Fibroblast of lung (primary cell): ENCODE measurements around the gene NMU. TPM values are rescaled to one million over a fixed set of nuclear protein-coding genes. Genes with fewer than 3 reads are reported as not detected.
A peak's percentile ranks its signal among the peaks of the same experiment; 100 is the strongest.

Experiments
- DNase-seq, 2 donors: peaks; one replicate each; pipeline versions ENCODE4 v3.0.0 to v3.0.0-alpha.2; 2010; ENCODE audit warnings: low read depth in 2 of 2
- H2AFZ ChIP-seq: 2 replicates; pipeline ENCODE4 v1.5.1; 2012; ENCODE audit warnings: low read length, control low read depth, inconsistent platforms
- H3K27ac ChIP-seq: 2 replicates; pipeline ENCODE4 v1.5.1; 2011; ENCODE audit warnings: low read length, control low read depth; ENCODE audit not compliant: insufficient read depth
- H3K27me3 ChIP-seq: 2 replicates; pipeline ENCODE4 v1.5.1; 2011; ENCODE audit warnings: mild to moderate bottlenecking, low read length; ENCODE audit not compliant: control insufficient read depth, insufficient read depth
- H3K36me3 ChIP-seq: 2 replicates; pipeline ENCODE4 v1.5.1; 2011; ENCODE audit warnings: low read length; ENCODE audit not compliant: control insufficient read depth, insufficient read depth
- H3K4me1 ChIP-seq: 2 replicates; pipeline ENCODE4 v1.5.1; 2011; ENCODE audit warnings: low read length; ENCODE audit not compliant: control insufficient read depth, insufficient read depth; ENCODE audit errors: extremely low read depth
- H3K4me2 ChIP-seq: 2 replicates; pipeline ENCODE4 v1.5.1; 2011; ENCODE audit warnings: low read length, control low read depth; ENCODE audit not compliant: insufficient read depth; ENCODE audit errors: extremely low read depth
- H3K4me3 ChIP-seq, 4 experiments: fragments of 200-600 bp in 1 of 4; sonication (generic) in 1 of 4; replicated peaks in 1 of 4; 2 replicates each; pipeline ENCODE4 v1.5.1; 2011 to 2016; ENCODE audit warnings: low read length in 4 of 4, low read depth in 3 of 4, mild to moderate bottlenecking in 3 of 4, control low read depth in 2 of 4, inconsistent platforms in 1 of 4, mixed read lengths in 1 of 4; ENCODE audit not compliant: insufficient read depth in 1 of 4; ENCODE audit errors: control extremely low read depth in 1 of 4
- H3K79me2 ChIP-seq: 2 replicates; pipeline ENCODE4 v1.5.1; 2012; ENCODE audit warnings: mild to moderate bottlenecking, low read length, inconsistent platforms; ENCODE audit not compliant: control insufficient read depth, insufficient read depth
- H3K9ac ChIP-seq: 2 replicates; pipeline ENCODE4 v1.5.1; 2011; ENCODE audit warnings: mild to moderate bottlenecking, low read length, control low read depth; ENCODE audit not compliant: insufficient read depth
- H3K9me3 ChIP-seq: 2 replicates; pipeline ENCODE4 v1.5.1; 2012; ENCODE audit warnings: low read depth, low read length; ENCODE audit not compliant: control insufficient read depth, insufficient read depth
- H4K20me1 ChIP-seq: 2 replicates; pipeline ENCODE4 v1.5.1; 2011; ENCODE audit warnings: low read length; ENCODE audit not compliant: control insufficient read depth, insufficient read depth; ENCODE audit errors: extremely low read depth
- CTCF ChIP-seq, 2 donors: IDR thresholded peaks in 1 of 2; conservative IDR thresholded peaks in 1 of 2; 1 replicate in 1 of 2; 2 replicates in 1 of 2; pipeline ENCODE4 v1.5.1; 2011 to 2012; ENCODE audit warnings: low read length in 2 of 2, control low read depth in 1 of 2, inconsistent platforms in 1 of 2, low read depth in 1 of 2, mild to moderate bottlenecking in 1 of 2
- EZH2 ChIP-seq: IDR thresholded peaks from 2 replicates; pipeline ENCODE4 v1.5.1; 2012; ENCODE audit warnings: low read length, control low read depth, mild to moderate bottlenecking; ENCODE audit errors: missing control alignments
- polyA plus RNA-seq, 2 donors: library from polyadenylated mRNA; depleted of rRNA in 1 of 2; stranded (reverse) in 1 of 2; unstranded in 1 of 2; fragments of >200 nt; gene quantifications; 2 replicates each; pipeline ENCODE4 v1.2.1, GENCODE V29; 2011 to 2012; ENCODE audit warnings: missing spikeins in 1 of 2
- total RNA-seq: library from RNA; depleted of rRNA; stranded (reverse); fragments of >200 nt; gene quantifications from 2 replicates; pipeline ENCODE4 v1.2.1, GENCODE V29; 2014

The NMU gene
- total and polyA plus RNA-seq, 2 donors (not counting 1 experiment from before 2014, with no cell fraction given): 0.08 TPM; not detected in 1

DNA sequence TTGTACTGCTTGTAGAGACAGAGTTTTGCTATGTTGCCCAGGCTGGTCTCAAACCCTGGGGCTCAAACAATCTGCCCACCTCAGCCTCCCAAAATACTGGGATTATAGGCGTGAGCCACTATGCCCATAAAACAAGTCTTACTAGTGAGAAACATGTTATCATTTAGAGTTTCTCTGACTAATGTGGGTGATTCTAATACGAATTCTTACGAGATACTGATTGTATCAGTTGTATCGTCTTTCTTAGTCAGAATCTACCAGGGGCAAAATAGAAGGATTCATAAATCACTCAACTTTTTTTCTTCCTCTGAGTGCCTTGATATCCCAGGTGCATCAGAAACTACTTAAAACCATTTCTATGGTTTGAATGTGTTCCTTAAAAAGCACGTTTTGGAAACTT lies 14.4 kb upstream of the NMU start:
- H3K27me3 ChIP-seq: peaks cover 3% of the 10 kb centered on the region
- no peak overlapping the region for H3K4me3 ChIP-seq
- no peaks in the 10 kb centered on the region for H3K79me2 ChIP-seq
- no peak for DNase-seq
- no peaks in the 10 kb centered on the region for H3K36me3 ChIP-seq
- H3K9ac ChIP-seq: no peak overlapping the region
- H3K27ac ChIP-seq: no peak overlapping the region
- no peak overlapping the region for H2AFZ ChIP-seq
- no peak overlapping the region for H3K4me2 ChIP-seq
- TF ChIP-seq CTCF (conservative IDR thresholded peaks at IDR 0.05 in 1 of 2, IDR thresholded peaks at IDR 0.05 in 1 of 2; ENCODE audit: low read depth in 1 of 2, low read length in 2 of 2) (no peak), EZH2 (no peak)
- H3K4me1 ChIP-seq: no peaks in the 10 kb centered on the region
- no peaks in the 10 kb centered on the region for H3K9me3 ChIP-seq
- no peaks in the 10 kb centered on the region for H4K20me1 ChIP-seq

- TF ChIP-seq CTCF (conservative IDR thresholded peaks at IDR 0.05 in 1 of 2, IDR thresholded peaks at IDR 0.05 in 1 of 2; ENCODE audit: low read depth in 1 of 2, low read length in 2 of 2): no peak
- no peak for TF ChIP-seq EZH2
- DNase-seq: no peak
- no peak overlapping the region for H2AFZ ChIP-seq
- no peak overlapping the region for H3K9ac ChIP-seq
- H3K79me2 ChIP-seq: no peaks in the 10 kb centered on the region
- no peak overlapping the region for H3K27ac ChIP-seq
- H3K36me3 ChIP-seq: no peaks in the 10 kb centered on the region
- H3K4me2 ChIP-seq: no peak overlapping the region
- H3K27me3 ChIP-seq: peaks cover 34% of the 10 kb centered on the region
- no peak overlapping the region for H3K4me3 ChIP-seq
- H3K4me1 ChIP-seq: peaks cover 3% of the 10 kb centered on the region
- no peaks in the 10 kb centered on the region for H4K20me1 ChIP-seq
- no peaks in the 10 kb centered on the region for H3K9me3 ChIP-seq
Observed at GRCh38 chr4:55637272-55637820, 1.2 kb upstream of the NMU start.

DNA sequence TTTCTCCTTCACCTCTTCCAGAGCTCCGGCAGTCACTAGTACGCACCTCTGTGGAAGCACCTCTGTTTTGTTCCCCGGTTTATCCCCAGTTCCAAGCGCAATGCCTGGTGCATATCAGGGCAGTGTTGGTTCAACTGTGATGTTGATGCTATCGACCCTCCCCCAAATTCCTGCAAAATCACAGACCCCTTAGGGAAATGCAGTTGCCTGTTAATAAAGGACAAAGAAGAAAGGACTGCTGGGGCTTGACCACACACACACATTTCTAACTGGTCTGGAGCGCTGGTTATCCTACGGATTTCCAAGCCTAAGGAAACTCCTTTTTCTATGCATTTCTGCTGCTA lies 530 bp upstream of the NMU start:
- TF ChIP-seq CTCF (conservative IDR thresholded peaks at IDR 0.05 in 1 of 2, IDR thresholded peaks at IDR 0.05 in 1 of 2; ENCODE audit: low read depth in 1 of 2, low read length in 2 of 2) (no peak), EZH2 (peak; percentile 25)
- H3K4me3 ChIP-seq: peak overlapping the region in 2 of 4 experiments; percentile 21 to 24
- no peaks in the 10 kb centered on the region for H3K36me3 ChIP-seq
- no peaks in the 10 kb centered on the region for H3K9me3 ChIP-seq
- H3K4me2 ChIP-seq: peak overlapping the region; percentile 68
- DNase-seq: no peak
- H3K27ac ChIP-seq: no peak overlapping the region
- no peaks in the 10 kb centered on the region for H3K79me2 ChIP-seq
- peaks cover 37% of the 10 kb centered on the region for H3K27me3 ChIP-seq
- H4K20me1 ChIP-seq: no peaks in the 10 kb centered on the region
- no peak overlapping the region for H3K9ac ChIP-seq
- peaks cover 3% of the 10 kb centered on the region for H3K4me1 ChIP-seq
- no peak overlapping the region for H2AFZ ChIP-seq
